Renal cortex interstitium (tissue), 11 donors: ENCODE data around the gene ZNF532. TPM values are rescaled to one million over a fixed set of nuclear protein-coding genes. Genes with fewer than 3 reads are reported as not detected.
"Not testable (repeated sequence)": the region's sequence is repeated elsewhere in the genome, so short reads cannot be mapped to it uniquely, and the experiment has no call there.

ENCODE experiments used
- DNase-seq, 11 donors: peaks; one replicate each; pipeline ENCODE4 v3.0.0-alpha.2; 2013; ENCODE audit warnings: low read depth in 9 of 11, low spot score in 4 of 11; ENCODE audit errors: extremely low read depth in 1 of 11
- polyA plus RNA-seq, 3 donors: library from polyadenylated mRNA; unstranded; fragments of 120-200 nt; gene quantifications; one replicate each; pipeline ENCODE4 v1.2.1, GENCODE V29; 2013; ENCODE audit not compliant: insufficient read length in 3 of 3

ZNF532 gene
- polyA plus RNA-seq, 3 donors = 96.6 to 107 (median 101) TPM

DNA sequence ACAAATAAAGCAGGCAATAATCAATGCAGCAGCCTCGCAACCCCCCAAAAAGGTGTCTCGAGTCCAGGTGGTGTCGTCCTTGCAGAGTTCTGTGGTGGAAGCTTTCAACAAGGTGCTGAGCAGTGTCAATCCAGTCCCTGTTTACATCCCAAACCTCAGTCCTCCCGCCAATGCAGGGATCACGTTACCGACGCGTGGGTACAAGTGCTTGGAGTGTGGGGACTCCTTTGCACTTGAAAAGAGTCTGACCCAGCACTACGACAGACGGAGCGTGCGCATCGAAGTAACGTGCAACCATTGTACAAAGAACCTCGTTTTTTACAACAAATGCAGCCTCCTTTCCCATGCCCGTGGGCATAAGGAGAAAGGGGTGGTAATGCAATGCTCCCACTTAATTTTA lies 55.3 kb downstream of the ZNF532 start:
- DNase-seq = not testable (repeated sequence)

DNA sequence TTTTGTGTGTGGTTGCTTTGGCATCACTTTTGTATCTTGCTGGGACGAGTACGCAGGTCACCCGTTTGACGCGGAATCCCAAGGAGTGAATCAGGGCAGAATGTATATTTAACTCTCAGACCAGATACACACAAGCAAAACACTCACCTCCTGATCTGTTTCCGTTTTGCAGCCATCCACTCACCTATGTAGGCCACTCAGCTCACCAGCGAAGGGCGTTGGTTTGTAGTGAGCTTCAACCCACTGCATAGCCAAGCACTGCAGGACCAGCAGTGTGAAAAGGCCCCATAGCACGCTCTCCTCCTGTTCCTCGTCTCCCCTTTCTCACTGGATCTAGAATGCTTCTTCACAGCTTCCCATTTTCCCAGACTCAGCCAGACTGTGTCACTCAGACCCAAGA lies 58.3 kb downstream of the ZNF532 start:
- DNase-seq = no peak

DNA sequence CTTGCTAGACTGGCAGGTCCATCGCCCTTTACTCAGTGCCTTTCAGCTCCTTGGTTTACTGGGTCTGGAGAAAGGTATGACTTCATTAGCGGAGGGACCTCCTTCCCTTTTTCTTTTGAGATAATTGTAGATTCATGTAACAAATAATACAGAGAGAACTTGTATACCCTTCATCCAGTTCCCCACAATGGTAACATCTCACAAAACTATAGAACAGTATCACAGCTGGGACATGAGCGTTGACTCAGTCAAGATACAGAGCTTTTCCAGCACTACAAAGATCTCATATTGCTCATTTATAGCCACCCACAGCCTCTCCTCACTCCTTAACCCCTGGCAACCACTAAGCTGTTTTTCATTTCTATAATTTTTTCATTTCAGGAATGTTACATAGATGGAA lies 59.8 kb downstream of the ZNF532 start:
- no peak for DNase-seq

DNA sequence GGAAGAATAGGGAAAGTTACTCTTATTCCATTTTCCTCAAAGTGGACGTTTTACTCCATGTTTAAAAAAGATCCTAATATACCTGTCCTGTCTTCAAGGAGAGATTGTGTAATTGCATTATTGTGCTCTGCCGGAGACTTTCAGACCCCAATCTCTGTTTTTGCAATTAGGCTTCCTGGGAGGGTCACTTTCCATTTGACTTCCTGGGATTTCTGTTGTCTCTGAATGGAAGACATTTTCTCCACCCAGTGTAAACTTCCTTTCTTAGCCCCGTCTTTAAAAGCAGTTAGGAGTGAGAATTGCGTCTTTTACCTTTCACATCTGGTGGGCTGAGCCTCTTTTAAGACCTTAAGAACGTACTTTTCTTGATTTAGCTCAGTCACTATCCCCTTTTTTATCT lies 63.0 kb downstream of the ZNF532 start:
- no peak for DNase-seq

DNA sequence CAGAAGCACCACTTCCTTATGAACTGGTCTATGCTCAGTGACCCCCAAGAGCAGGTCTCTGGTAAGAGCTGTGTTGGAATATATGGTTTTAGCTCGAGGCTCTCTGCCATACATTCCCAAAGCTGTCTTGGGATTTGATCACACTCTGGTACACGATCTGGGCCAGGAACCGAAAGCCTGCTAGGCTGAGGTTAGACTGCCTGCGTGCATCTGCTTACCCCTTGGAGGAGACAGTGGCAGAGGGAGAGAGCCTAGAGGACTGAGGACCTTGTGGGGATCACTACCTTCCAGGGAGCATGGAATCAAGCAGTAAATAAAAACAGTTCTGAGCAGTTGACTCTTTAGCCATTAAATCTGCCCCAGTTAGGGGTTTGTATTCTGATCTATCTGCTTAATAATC lies 63.7 kb downstream of the ZNF532 start:
- DNase-seq = no peak

DNA sequence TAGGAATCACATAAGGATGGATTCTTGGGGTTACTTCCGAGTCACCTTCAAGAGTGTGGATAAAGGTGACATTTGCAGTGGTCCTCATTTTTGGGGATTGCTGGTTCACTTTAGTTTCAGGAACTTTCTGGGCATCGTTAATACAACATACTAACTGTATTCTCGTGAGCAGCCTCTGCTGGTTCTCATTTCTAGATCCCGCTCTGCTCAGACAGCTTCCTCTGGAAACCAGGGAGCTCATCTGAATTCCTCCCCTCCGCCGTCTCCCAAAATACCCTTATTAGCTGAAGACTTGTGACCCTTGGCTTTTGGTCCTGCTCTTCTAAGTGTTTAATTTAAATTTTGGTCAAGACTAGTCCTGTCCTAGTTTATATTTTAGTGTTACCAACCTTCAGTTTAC lies 64.5 kb downstream of the ZNF532 start:
- no peak for DNase-seq

DNA sequence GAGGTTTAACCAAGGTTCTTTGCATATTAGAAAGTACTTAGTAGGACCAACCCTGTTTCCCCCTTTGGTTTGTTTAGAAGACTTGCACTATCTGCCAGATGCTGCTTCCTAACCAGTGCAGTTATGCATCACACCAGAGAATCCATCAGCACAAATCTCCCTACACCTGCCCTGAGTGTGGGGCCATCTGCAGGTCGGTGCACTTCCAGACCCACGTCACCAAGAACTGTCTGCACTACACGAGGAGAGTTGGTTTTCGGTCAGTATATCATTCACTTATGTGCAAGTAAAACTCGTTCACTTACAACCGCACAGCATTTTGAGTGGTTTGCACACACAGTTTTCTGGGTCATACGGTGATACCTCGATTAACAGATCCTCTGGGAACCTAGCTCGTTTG lies 69.7 kb downstream of the ZNF532 start:
- DNase-seq = no peak

DNA sequence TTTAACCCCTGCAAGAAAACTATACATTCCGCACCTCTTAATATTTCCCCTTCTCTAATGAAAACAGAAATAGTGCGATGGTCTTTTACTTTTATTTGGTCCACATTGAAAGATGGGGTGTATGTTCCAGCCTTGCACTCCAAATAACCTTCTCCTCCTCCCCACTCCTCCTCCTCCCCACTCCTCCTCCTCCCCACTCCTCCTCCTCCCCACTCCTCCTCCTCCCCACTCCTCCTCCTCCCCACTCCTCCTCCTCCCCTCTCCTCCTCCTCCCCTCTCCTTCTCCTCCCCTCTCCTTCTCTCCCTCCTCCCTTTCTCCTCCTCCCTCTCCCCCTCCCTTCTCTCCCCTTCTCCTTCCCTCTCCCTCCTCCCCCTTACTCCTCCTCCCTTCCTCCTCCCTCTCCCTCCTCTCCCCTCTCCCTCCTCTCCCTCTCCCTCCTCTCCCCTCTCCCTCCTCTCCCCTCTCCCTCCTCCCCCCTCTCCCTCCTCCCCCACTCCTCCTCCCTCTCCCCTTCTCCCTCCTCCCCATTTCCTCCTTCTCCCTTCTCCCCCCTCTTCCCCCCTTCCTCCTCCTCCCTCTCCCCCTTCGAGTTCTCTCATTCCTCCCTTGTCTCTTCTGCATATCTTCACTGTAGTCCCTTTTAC lies 70.4 kb downstream of the ZNF532 start:
- no peak for DNase-seq

DNA sequence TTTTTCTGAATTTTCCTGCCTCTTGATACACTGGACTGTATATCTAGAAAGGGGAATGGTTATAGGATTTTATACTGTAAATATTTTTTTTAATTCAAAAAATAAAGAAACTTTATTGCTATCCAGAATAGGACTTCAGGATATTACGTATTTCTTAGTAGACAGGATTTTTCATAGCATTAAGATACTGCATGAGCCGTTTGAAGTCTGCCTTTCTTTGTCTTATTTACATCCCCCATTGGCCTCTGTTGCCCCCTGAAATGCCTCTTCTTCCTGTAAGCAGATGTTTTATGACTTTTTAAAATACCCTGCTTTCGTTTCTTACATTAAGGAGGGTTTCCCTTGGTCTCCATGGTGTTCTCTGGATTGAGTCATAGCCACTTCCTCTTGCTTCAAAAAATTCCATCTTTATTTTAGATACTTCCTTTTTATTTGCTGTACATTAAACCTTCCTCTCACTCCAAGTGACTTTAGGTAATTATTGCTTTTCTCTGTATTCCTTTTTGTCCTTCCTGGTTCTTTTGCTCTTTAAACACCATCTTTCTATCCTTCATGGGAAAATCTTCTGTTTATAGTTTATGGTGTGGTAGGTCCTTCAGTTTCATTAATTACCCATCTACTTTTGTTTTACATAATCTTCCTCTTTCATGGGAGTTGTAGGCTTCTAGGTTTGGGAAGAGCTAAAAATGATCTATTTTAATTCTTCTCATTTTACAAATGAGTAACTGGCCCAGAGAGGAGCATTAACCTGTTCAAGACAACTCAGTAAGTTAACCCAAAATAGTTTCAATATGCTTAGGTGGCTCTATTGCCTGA lies 72.6 kb downstream of the ZNF532 start:
- DNase-seq = no peak

DNA sequence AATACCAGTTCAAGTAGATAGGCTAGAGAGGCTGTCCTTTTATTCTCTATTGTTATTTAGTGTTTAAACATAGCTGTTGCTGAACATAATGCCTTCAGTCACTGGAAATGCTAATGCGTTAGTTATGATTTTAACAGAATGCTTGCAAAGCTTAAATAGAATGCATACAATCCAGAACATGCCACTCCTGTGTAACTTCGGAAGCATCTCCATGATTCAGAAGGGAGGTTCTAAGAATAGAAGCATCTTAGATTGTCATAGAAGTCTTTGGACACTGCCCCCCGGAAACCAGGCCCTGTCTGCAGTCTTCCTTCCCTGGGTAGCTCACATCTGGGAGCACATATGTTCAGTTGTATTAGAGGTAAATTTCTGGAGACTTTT lies 73.2 kb downstream of the ZNF532 start:
- DNase-seq = no peak

DNA sequence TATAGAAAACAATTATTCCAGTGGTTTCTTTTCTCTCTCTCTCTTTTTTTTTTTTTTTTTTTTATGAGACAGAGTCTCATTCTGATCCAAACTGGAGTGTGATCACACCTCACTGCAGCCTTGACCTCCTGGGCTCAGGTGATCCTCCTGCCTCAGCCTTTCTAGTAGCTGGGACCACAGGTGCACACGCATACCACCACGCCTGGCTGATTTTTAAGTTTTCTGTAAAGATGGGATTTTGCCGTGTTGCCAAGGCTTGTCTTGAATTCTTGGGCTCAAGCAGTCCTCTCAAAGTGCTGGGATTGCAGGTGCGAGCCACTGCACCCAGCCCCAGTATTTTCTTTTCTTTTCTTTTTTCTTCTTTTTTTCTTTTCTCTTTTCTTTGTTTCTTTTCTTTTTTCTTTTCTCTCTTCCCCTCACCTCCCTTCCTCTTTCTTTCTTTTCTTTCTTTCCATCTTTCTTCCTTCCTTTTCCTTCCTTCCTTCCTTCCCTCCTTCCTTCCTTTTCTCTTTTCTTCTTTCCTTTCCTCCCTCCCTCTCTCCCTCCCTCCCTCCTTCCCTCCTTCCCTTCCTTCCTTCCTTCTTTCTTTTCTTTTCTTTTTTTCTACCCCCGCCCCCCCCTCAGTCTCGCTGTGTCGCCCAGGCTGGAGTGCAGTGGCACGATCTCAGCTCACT lies 76.9 kb downstream of the ZNF532 start:
- DNase-seq = no peak

DNA sequence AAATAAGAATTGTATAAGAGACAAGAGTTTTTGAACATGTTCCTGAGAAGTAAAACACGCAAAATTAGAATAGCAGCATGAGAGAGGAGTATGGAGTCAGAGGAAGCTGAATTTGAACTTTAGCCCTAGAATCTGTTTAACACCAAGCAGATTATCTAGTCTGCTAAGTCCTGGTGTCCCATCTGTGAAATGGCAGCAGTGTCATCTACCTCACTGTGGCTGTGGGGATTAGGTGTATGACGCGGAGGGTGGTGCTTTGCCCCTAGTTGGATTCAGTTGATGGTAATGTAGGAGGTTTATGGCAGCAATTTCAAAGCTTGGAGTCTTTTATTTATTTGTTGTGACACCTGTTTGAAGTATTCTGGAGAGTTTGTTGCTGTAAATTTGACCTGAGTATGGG lies 79.2 kb downstream of the ZNF532 start:
- no peak for DNase-seq

DNA sequence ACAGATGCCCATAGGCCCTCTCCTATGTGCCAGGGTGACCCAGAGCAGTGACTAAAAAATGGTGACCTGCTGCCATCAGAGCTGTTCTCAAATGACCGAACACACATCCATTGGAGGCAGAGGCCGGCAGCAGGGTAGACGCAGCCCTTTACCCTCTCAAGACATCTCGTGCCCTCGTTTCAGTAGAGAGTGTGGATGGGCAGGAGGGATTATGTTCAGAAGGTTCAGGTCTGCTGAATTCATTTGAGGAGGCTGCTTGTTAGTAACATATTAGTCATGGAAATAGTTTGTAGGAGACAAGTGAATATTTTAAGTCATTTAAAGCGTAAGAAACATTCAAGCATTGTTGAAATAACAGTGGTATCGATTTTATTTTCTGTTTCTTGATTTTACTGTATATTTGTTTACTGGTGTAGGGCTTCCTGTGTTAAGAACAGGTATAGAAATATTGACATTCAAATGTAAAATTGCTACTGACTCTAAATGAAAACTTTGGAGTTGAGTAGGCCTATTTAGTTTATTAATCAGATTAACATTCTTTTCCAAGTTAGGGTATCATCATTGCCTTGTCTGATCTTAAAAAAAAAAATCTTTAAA lies 82.6 kb downstream of the ZNF532 start:
- DNase-seq = no peak

DNA sequence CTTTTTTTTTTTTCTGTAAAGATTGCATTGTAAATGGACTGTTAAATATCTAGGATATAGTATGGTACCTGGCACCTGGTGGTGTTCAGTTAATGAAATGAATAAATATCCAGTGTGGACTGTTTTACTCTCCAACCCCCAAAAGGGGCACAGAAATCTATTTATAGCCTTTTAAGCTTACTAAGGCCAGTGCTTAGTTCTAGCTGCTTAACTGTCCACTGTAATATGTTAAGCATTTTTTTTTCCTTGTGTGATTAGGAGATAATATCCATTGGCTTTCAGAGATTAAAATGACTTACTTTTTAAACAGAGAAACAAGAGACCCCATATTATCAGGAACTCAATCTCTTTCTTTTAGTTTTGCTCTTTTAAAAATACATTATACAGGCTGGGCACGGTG lies 84.4 kb downstream of the ZNF532 start:
- DNase-seq = no peak

DNA sequence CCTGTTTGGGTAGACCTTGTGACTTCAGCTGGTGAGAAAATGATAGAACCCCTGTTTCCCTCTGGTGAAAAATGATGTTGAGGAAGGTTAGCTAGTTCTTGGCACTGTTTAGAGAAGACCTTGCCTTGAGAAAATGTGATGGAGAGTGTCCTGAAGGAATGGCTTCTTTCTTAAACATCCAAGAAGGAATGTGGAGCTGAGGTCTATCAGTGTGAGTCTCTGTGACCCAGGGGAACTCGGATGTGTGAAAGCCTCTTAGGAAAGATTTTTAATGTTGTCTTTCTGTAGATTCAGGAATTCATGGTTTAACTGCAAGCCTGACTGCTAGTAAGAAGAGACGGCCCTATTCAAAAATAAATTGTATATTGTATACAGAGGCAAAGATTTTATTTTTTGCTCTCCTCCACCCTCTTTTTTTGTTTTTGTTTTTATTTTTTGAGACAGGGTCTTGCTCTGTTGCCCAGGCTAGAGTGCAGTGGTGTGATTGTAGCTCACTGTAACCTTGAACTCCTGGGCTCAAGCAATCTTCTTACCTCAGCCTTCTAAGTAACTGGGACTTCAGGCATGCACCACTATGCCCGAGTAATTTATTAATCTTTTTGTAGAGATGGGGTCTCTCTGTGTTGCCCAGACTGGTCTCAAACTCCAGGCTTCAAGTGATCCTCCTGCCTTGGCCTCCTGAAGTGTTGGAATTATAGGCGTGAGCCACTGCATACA lies 87.5 kb downstream of the ZNF532 start:
- DNase-seq = no peak

DNA sequence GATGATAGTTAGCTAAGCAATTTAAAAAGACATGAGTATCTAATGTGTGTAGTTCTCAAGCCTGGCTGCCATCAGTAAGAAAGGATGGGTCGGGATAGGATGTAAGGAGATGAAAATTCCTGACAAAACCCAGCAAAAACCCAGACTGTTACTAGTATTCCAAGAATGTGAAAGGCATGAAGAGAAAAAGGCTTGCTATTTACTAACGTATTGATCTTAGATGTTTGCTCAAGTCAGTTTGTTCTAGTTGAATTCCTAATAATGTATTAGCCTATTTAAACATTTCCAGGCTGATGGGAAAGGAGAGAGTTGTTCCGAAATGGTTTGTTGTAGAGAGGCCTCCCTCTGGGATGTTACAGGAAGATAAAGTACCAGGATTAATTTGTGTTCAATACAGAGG lies 88.2 kb downstream of the ZNF532 start:
- DNase-seq = no peak

DNA sequence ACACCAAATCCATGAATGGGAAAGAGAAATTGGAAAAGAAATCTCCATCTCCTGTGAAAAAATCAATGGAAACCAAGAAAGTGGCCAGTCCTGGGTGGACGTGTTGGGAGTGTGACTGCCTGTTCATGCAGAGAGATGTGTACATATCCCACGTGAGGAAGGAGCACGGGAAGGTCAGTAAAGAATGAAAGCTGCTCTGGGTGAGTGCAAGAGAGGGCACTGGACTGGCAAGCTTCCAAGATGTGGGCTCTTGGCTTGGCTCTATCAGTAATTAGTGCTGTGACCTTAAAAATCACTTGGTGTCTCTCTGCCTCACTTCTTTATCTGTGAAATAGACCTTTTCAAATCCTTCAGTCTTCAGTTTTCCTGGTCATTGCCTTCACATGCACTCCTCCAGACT lies 89.0 kb downstream of the ZNF532 start:
- DNase-seq = peak in 1 of 11 donors; percentile 49

DNA sequence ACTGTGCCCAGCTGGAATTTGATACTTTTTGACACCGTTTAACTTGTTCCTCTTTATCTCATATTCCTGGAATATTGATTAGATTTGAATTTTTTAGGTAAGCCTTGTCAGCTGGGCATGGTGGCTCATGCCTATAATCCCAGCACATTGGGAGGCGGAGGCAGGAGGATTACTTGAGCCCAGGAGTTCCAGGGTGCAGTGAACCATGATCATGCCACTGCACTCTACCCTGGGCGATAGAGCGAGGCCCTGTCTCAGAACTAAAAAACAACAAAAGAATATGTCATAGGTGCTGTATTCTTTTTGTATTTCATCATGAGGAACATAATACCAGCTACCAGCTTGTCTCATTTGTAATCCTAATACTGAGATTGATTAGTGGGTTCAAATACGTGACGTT lies 90.3 kb downstream of the ZNF532 start:
- DNase-seq = no peak

DNA sequence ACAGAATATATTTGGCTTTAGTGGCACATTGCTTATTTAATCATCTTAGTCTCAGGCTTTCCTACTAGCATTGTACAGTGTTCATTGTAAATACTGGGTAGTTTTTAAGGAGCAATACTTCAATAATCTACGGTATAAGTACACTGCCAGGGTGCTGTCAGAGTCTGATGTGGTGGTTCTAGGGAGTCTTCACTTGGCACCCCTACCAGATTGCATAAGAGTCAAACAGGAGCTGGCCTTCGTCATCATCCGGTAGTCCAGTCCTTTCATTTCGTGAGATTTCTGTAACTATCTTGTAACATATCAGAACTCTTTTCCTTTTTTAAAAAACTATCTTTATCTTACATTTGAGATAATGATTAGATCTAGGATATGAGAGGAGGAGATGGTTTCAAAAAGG lies 91.1 kb downstream of the ZNF532 start:
- no peak for DNase-seq
